GM12878 (cell line): Measurements from ENCODE around the gene TBC1D5.

Experiments
- BRCA1 ChIP-seq: IDR thresholded peaks from 2 replicates; pipeline ENCODE4 v1.6.1; 2011; ENCODE audit warnings: low read depth, low read length, improper control_type of control experiment
- CHD1 ChIP-seq: IDR thresholded peaks from 2 replicates; pipeline ENCODE4 v1.6.1; 2012; ENCODE audit warnings: low read depth, low read length, improper control_type of control experiment
- CTCF ChIP-seq, 3 experiments: IDR thresholded peaks in 2 of 3; conservative IDR thresholded peaks in 1 of 3; 2 replicates each; pipeline ENCODE4 v1.5.1; 2011; ENCODE audit warnings: low read depth in 3 of 3, low read length in 3 of 3, mild to moderate bottlenecking in 3 of 3, control low read depth in 2 of 3, moderate library complexity in 2 of 3, inconsistent platforms in 1 of 3, mixed read lengths in 1 of 3; ENCODE audit not compliant: control insufficient read depth in 2 of 3, insufficient read depth in 1 of 3; ENCODE audit errors: extremely low read depth in 1 of 3
- MYC ChIP-seq: IDR thresholded peaks from 2 replicates; pipeline ENCODE4 v1.6.1; 2011; ENCODE audit warnings: mild to moderate bottlenecking, low read length, moderate library complexity, inconsistent platforms; ENCODE audit not compliant: insufficient read depth, insufficient replicate concordance, insufficient read length, severe bottlenecking
- NR2F1 ChIP-seq: fragments of 450-650 bp; conservative IDR thresholded peaks from 2 replicates; pipeline ENCODE4 v1.6.1; 2017; ENCODE audit warnings: mild to moderate bottlenecking
- NRF1 ChIP-seq: conservative IDR thresholded peaks from 2 replicates; pipeline ENCODE4 v1.6.1; 2011; ENCODE audit warnings: mild to moderate bottlenecking, low read depth, low read length, improper control_type of control experiment
- PBX3 ChIP-seq: IDR thresholded peaks from 2 replicates; pipeline ENCODE4 v1.6.1; 2011; ENCODE audit warnings: mild to moderate bottlenecking, low read depth, low read length, moderate library complexity; ENCODE audit not compliant: insufficient replicate concordance
- POLR2A ChIP-seq: IDR thresholded peaks from 2 replicates; pipeline ENCODE4 v1.6.1; 2011; ENCODE audit warnings: low read depth, mild to moderate bottlenecking, low read length
- POLR2AphosphoS5 ChIP-seq: IDR thresholded peaks from 2 replicates; pipeline ENCODE4 v1.6.1; 2011; ENCODE audit warnings: mild to moderate bottlenecking, low read length, inconsistent platforms
- RAD21 ChIP-seq: IDR thresholded peaks from 2 replicates; pipeline ENCODE4 v1.6.1; 2011; ENCODE audit warnings: mild to moderate bottlenecking, low read depth, low read length, moderate library complexity; ENCODE audit not compliant: insufficient read depth

GRCh38 chr3:17352620-17353019 lies 389.8 kb downstream of the TBC1D5 start:
- TF ChIP-seq POLR2AphosphoS5 (no peak), CHD1 (no peak), RAD21 (no peak), MYC (no peak), BRCA1 (no peak), NRF1 (no peak), CTCF (IDR thresholded peaks at IDR 0.05 in 2 of 3, conservative IDR thresholded peaks at IDR 0.05 in 1 of 3; ENCODE audit: control insufficient read depth in 2 of 3, extremely low read depth in 1 of 3, insufficient read depth in 1 of 3, low read depth in 3 of 3, low read length in 3 of 3) (no peak), POLR2A (no peak), NR2F1 (no peak), PBX3 (no peak)
